GM21515 (cell line): ENCODE data around the gene CHSY1.

Experiments
- ATAC-seq: cut with Tn5 transposase; IDR thresholded peaks from one replicate; pipeline ENCODE4 v1.9.1; 2021; ENCODE audit not compliant: unreplicated experiment

The CHSY1 gene

GRCh38 chr15:101156509-101157159 is 95.2 kb downstream of the CHSY1 start:
- ATAC-seq, result peak; percentile 89

GRCh38 chr15:101156061-101156460 is 95.8 kb downstream of the CHSY1 start:
- no peak for ATAC-seq

GRCh38 chr15:101153801-101154656 is 97.8 kb downstream of the CHSY1 start:
- no peak for ATAC-seq

- no peak for ATAC-seq
These were observed 98.9 kb downstream of the CHSY1 start for GRCh38 chr15:101152914-101153313.

- ATAC-seq, result no peak
These were observed 100.6 kb downstream of the CHSY1 start for GRCh38 chr15:101151288-101151687.

- no peak for ATAC-seq
These were observed 101.2 kb downstream of the CHSY1 start for GRCh38 chr15:101150723-101151040.

GRCh38 chr15:101149864-101150722 is 101.8 kb downstream of the CHSY1 start:
- no peak for ATAC-seq

- ATAC-seq, result no peak
These were observed 102.8 kb downstream of the CHSY1 start for GRCh38 chr15:101148881-101149664.

GRCh38 chr15:101148166-101148880 is 103.5 kb downstream of the CHSY1 start:
- no peak for ATAC-seq

- ATAC-seq, result no peak
These were observed 104.7 kb downstream of the CHSY1 start for GRCh38 chr15:101147181-101147580.

- no peak for ATAC-seq
These were observed 105.6 kb downstream of the CHSY1 start for GRCh38 chr15:101146118-101146702.

GRCh38 chr15:101145362-101145761 is 106.5 kb downstream of the CHSY1 start:
- no peak for ATAC-seq

GRCh38 chr15:101143321-101143720 is 108.5 kb downstream of the CHSY1 start:
- no peak for ATAC-seq

GRCh38 chr15:101142711-101143110 is 109.1 kb downstream of the CHSY1 start:
- ATAC-seq, result no peak

GRCh38 chr15:101141926-101142527 is 109.8 kb downstream of the CHSY1 start:
- no peak for ATAC-seq

- ATAC-seq, result no peak
These were observed 111.2 kb downstream of the CHSY1 start for GRCh38 chr15:101140697-101141065.

- ATAC-seq, result no peak
These were observed 111.7 kb downstream of the CHSY1 start for GRCh38 chr15:101139986-101140696.

GRCh38 chr15:101138913-101139880 is 112.7 kb downstream of the CHSY1 start:
- ATAC-seq, result peak; percentile 71
